Measurements from ENCODE around the gene SHISAL2A. TPM values are rescaled to one million over a fixed set of nuclear protein-coding genes. Genes with fewer than 3 reads are reported as not detected.

SHISAL2A gene
- total and polyA plus RNA-seq, 2 of the 8 experiments (the other 6 are each of a cell fraction or from before 2014, with no cell fraction given) = 0.74 to 2.1 TPM

DNA sequence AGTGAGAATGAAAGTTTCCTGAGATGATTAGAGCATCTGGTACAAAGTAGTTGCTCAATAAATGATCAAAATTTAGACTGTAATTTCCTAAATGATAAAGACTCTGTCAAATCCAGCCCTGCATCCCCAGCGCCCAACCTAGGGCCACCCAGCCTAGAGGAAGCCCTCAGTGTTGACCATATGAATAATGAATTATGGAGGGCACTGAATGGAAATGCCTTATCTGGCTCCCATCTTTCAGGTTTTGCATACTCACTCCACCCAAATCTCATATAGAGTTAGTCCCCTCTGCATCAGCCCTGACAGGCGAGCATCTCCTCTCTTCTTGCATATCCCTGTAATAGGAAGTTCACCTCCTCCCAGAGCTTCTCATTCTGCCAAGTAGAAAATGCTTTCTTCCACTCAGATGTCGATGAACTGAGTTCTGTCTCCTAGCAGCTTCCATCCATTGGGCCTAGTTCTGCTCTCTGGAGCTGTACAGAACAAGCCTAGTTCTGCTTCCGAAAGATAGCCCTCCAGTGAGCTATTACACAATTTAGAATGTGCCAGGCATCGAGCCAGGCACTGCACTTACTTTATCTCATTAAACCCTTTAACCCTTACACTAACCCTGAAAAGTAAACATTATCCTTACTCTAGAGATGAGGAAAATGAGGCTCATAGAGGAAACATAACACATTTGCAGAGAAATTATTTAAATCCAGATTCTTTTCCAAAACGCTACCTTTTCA, 44.3 kb downstream of the SHISAL2A start:
- Histone ChIP-seq H3K4me2 (ENCODE audit: insufficient read depth in 1 of 2, low read depth in 2 of 2, low read length in 2 of 2) (no peak overlapping the region), H3K4ac (replicated peaks; ENCODE audit: insufficient read length, low read depth, low read length) (no peak overlapping the region), H2BK12ac (ENCODE audit: low read depth, low read length) (no peak overlapping the region), H3K9me3 (ENCODE audit: insufficient read depth in 2 of 2, low read depth in 1 of 2, low read length in 1 of 2) (no peaks in the 10 kb centered on the region), H3K23ac (ENCODE audit: insufficient read length) (no peak overlapping the region), H3K36me3 (ENCODE audit: control insufficient read depth in 2 of 4, insufficient read depth in 4 of 4, low read length in 3 of 4) (no peaks in the 10 kb centered on the region), H3K27ac (ENCODE audit: low read depth, low read length) (no peak overlapping the region), H3K18ac (ENCODE audit: extremely low read depth, low read length) (no peak overlapping the region), H2BK120ac (replicated peaks; ENCODE audit: low read depth, low read length) (no peak overlapping the region), H3K79me2 (ENCODE audit: control insufficient read depth in 1 of 2, insufficient read depth in 2 of 2, low read length in 2 of 2) (no peaks in the 10 kb centered on the region), H2BK15ac (ENCODE audit: low read length) (no peak overlapping the region), H4K20me1 (replicated peaks in 1 of 2; ENCODE audit: control insufficient read depth in 1 of 2, insufficient read depth in 2 of 2, low read length in 2 of 2) (no peaks in the 10 kb centered on the region), H4K91ac (replicated peaks; ENCODE audit: insufficient read length, low read length) (no peak overlapping the region), H2AFZ (ENCODE audit: low read length) (no peak overlapping the region), H3K4me1 (replicated peaks in 1 of 4; ENCODE audit: control insufficient read depth in 3 of 4, insufficient read depth in 4 of 4, low read length in 3 of 4) (peaks cover 0 to 7% (median 3%) of the 10 kb centered on the region in 4 experiments; a peak in 3 of 7 replicates), H3K27me3 (replicated peaks in 1 of 4; ENCODE audit: control insufficient read depth in 3 of 4, extremely low read depth in 1 of 4, insufficient read depth in 3 of 4, low read length in 3 of 4) (no peaks in the 10 kb centered on the region), H3K14ac (ENCODE audit: insufficient read length) (no peak overlapping the region), H3K9ac (replicated peaks in 1 of 4; ENCODE audit: extremely low read depth in 1 of 4, low read depth in 3 of 4, low read length in 3 of 4) (no peak overlapping the region), H2BK20ac (ENCODE audit: low read length) (no peak overlapping the region), H3K4me3 (ENCODE audit: extremely low read depth in 1 of 4, insufficient read depth in 2 of 4, low read depth in 3 of 4, low read length in 4 of 4) (no peak overlapping the region), H4K5ac (ENCODE audit: insufficient read length, low read depth, low read length) (no peak overlapping the region), H2AK5ac (ENCODE audit: low read depth, low read length) (no peak overlapping the region), H2BK5ac (ENCODE audit: low read depth, low read length) (no peak overlapping the region), H3K56ac (replicated peaks; ENCODE audit: insufficient read length, low read depth, low read length) (no peak overlapping the region), H3K79me1 (ENCODE audit: low read depth, low read length) (no peaks in the 10 kb centered on the region), H4K8ac (ENCODE audit: extremely low read depth, insufficient read depth, low read length) (no peak overlapping the region), H3K23me2 (ENCODE audit: low read depth, low read length) (no peaks in the 10 kb centered on the region)
- TF ChIP-seq BACH1 (IDR thresholded peaks at IDR 0.05; ENCODE audit: low read length) = no peak
- CTCF ChIA-PET (ENCODE audit: partially characterized antibody) = interaction anchor here (0.6 to 1.6 kb wide), 4 partner anchors 9 to 46 kb away, joined by 3 to 6 read pairs (median 4); no protein-coding TSS in a partner anchor
- POLR2A ChIA-PET (ENCODE audit: partially characterized antibody) = interaction anchor here (0.9 to 1.3 kb wide), 2 partner anchors 9 to 14 kb away, joined by 3 to 4 read pairs; no protein-coding TSS in a partner anchor
- FAIRE-seq (no peak), DNase-seq (ENCODE audit: low read depth in 1 of 2, low spot score in 2 of 2) (no peak)
- 93% methylated on average over 6 of the region's 6 CpGs; no CpG with 5 or more reads in 1 of the 2 experiments for WGBS, 2 experiments (ENCODE audit: extremely low coverage in 1 of 2, insufficient coverage in 1 of 2, insufficient read length in 1 of 2, insufficient replicate concordance in 2 of 2, low coverage in 1 of 2, low lambda C conversion rate in 2 of 2, missing lambda C conversion rate in 1 of 2)

All from H1 (cell line).